Astrocyte (in vitro differentiated cells and primary cell): ENCODE measurements around the gene LYRM4. TPM values are rescaled to one million over a fixed set of nuclear protein-coding genes. Genes with fewer than 3 reads are reported as not detected.
A peak's percentile ranks its signal among the peaks of the same experiment; 100 is the strongest.

ENCODE experiments used
- DNase-seq: peaks from one replicate; pipeline ENCODE4 v3.0.0-alpha.2; 2010; ENCODE audit warnings: low read depth
- FAIRE-seq: peaks from 2 replicates; lab custom pipeline; 2011; peaks lifted over from hg19 to GRCh38; lab: Jason Lieb, UNC
- H2AFZ ChIP-seq: 2 replicates; pipeline ENCODE4 v1.6.0; 2012; ENCODE audit warnings: low read depth, low read length, inconsistent platforms
- H3K27ac ChIP-seq: 2 replicates; pipeline ENCODE4 v1.5.1; 2011; ENCODE audit warnings: low read depth, low read length, inconsistent platforms
- H3K27me3 ChIP-seq: 2 replicates; pipeline ENCODE4 v1.6.0; 2011; ENCODE audit warnings: low read length, inconsistent platforms; ENCODE audit not compliant: insufficient read depth
- H3K36me3 ChIP-seq: 2 replicates; pipeline ENCODE4 v1.5.1; 2011; ENCODE audit warnings: low read length, inconsistent platforms; ENCODE audit not compliant: insufficient read depth
- H3K4me1 ChIP-seq: 2 replicates; pipeline ENCODE4 v1.5.1; 2011; ENCODE audit warnings: low read length, inconsistent platforms; ENCODE audit not compliant: insufficient read depth
- H3K4me2 ChIP-seq: 2 replicates; pipeline ENCODE4 v1.6.0; 2012; ENCODE audit warnings: low read length, inconsistent platforms
- H3K4me3 ChIP-seq: 2 replicates; pipeline ENCODE4 v1.5.1; 2011; ENCODE audit warnings: low read depth, mild to moderate bottlenecking, low read length, inconsistent platforms; ENCODE audit not compliant: insufficient read depth
- H3K79me2 ChIP-seq: 2 replicates; pipeline ENCODE4 v1.6.0; 2012; ENCODE audit warnings: mild to moderate bottlenecking, low read length, inconsistent platforms; ENCODE audit not compliant: insufficient read depth
- H3K9ac ChIP-seq: 2 replicates; pipeline ENCODE4 v1.6.0; 2012; ENCODE audit warnings: mild to moderate bottlenecking, low read length, inconsistent platforms
- H3K9me3 ChIP-seq: 2 replicates; pipeline ENCODE4 v1.5.1; 2012; ENCODE audit warnings: low read depth, mild to moderate bottlenecking, low read length, inconsistent platforms; ENCODE audit not compliant: insufficient read depth
- H4K20me1 ChIP-seq: 2 replicates; pipeline ENCODE4 v1.6.0; 2012; ENCODE audit warnings: low read length, inconsistent platforms; ENCODE audit not compliant: insufficient read depth
- H3K27ac Mint-ChIP-seq: one replicate; pipeline ENCODE4 v1.8.0; 2021; ENCODE audit warnings: mild to moderate bottlenecking, mixed read lengths; ENCODE audit not compliant: unreplicated experiment
- H3K27me3 Mint-ChIP-seq: one replicate; pipeline ENCODE4 v1.8.0; 2021; ENCODE audit warnings: low read depth, mixed read lengths; ENCODE audit not compliant: unreplicated experiment
- H3K36me3 Mint-ChIP-seq: one replicate; pipeline ENCODE4 v1.8.0; 2021; ENCODE audit warnings: low read depth, mixed read lengths; ENCODE audit not compliant: unreplicated experiment
- H3K4me1 Mint-ChIP-seq: one replicate; pipeline ENCODE4 v1.8.0; 2021; ENCODE audit warnings: low read depth, mixed read lengths; ENCODE audit not compliant: unreplicated experiment
- H3K4me3 Mint-ChIP-seq: one replicate; pipeline ENCODE4 v1.8.0; 2021; ENCODE audit warnings: mild to moderate bottlenecking, moderate library complexity, mixed read lengths; ENCODE audit not compliant: unreplicated experiment
- H3K9me3 Mint-ChIP-seq: one replicate; pipeline ENCODE4 v1.8.0; 2021; ENCODE audit warnings: mild to moderate bottlenecking, mixed read lengths; ENCODE audit not compliant: unreplicated experiment
- CTCF ChIP-seq: IDR thresholded peaks from 2 replicates; pipeline ENCODE4 v1.5.1; 2011; ENCODE audit warnings: low read depth, mild to moderate bottlenecking, inconsistent platforms, low read length, moderate library complexity; ENCODE audit not compliant: insufficient read depth
- EZH2 ChIP-seq: IDR thresholded peaks from 2 replicates; pipeline ENCODE4 v1.6.1; 2012; ENCODE audit warnings: mild to moderate bottlenecking, low read length, inconsistent platforms; ENCODE audit not compliant: insufficient read depth
- total RNA-seq: library from RNA; stranded (reverse); gene quantifications from 2 replicates; pipeline ENCODE4 v1.2.1, GENCODE V29; 2021

LYRM4 gene
- total RNA-seq, 1 donor from 2014 or later, result 39.1 TPM

GRCh38 chr6:5261545-5262109 lies 877 bp upstream of the LYRM4 start:
- peaks cover 66% of the 10 kb centered on the region for H3K79me2 ChIP-seq
- peak overlapping the region; percentile 93 for H3K9ac ChIP-seq
- peak overlapping the region; percentile 97 for H2AFZ ChIP-seq
- no peak for DNase-seq
- H3K4me3 ChIP-seq, result peak overlapping the region; percentile 95
- H3K27me3 ChIP-seq, result no peaks in the 10 kb centered on the region
- peak overlapping the region; percentile 97 for H3K4me2 ChIP-seq
- H3K36me3 Mint-ChIP-seq, result peaks cover 12% of the 10 kb centered on the region
- peaks cover 9% of the 10 kb centered on the region for H3K4me1 Mint-ChIP-seq
- TF ChIP-seq CTCF, result no peak
- no peak for TF ChIP-seq EZH2
- H3K36me3 ChIP-seq, result no peaks in the 10 kb centered on the region
- H3K27ac Mint-ChIP-seq, result peak overlapping the region; percentile 100
- H4K20me1 ChIP-seq, result no peaks in the 10 kb centered on the region
- no peaks in the 10 kb centered on the region for H3K9me3 ChIP-seq
- FAIRE-seq, result no peak
- H3K4me3 Mint-ChIP-seq, result peak overlapping the region; percentile 100
- peaks cover 7% of the 10 kb centered on the region for H3K4me1 ChIP-seq
- H3K9me3 Mint-ChIP-seq, result no peaks in the 10 kb centered on the region
- H3K27me3 Mint-ChIP-seq, result no peaks in the 10 kb centered on the region
- peak overlapping the region; percentile 99 for H3K27ac ChIP-seq

- Histone ChIP-seq H3K4me1 (peaks cover 7% of the 10 kb centered on the region), H3K27ac (peak overlapping the region; percentile 60), H3K4me2 (peak overlapping the region; percentile 97), H3K79me2 (peaks cover 53% of the 10 kb centered on the region), H2AFZ (peak overlapping the region; percentile 73), H3K36me3 (no peaks in the 10 kb centered on the region), H3K9ac (peak overlapping the region; percentile 93), H3K9me3 (no peaks in the 10 kb centered on the region), H3K27me3 (no peaks in the 10 kb centered on the region), H4K20me1 (no peaks in the 10 kb centered on the region), H3K4me3 (peak overlapping the region; percentile 95)
- no peaks in the 10 kb centered on the region for H3K9me3 Mint-ChIP-seq
- peak overlapping the region; percentile 92 for H3K27ac Mint-ChIP-seq
- TF ChIP-seq CTCF, result no peak
- TF ChIP-seq EZH2, result no peak
- peaks cover 10% of the 10 kb centered on the region for H3K36me3 Mint-ChIP-seq
- H3K27me3 Mint-ChIP-seq, result no peaks in the 10 kb centered on the region
- no peak for FAIRE-seq
- H3K4me3 Mint-ChIP-seq, result peak overlapping the region; percentile 95
- peak; percentile 41 for DNase-seq
- H3K4me1 Mint-ChIP-seq, result peaks cover 9% of the 10 kb centered on the region
These were observed 584 bp downstream of the LYRM4 start for GRCh38 chr6:5260111-5260620.

GRCh38 chr6:5259428-5259827 lies 1.3 kb downstream of the LYRM4 start:
- Histone ChIP-seq H3K4me2 (peak overlapping the region; percentile 97), H4K20me1 (no peaks in the 10 kb centered on the region), H3K9me3 (no peaks in the 10 kb centered on the region), H3K27ac (no peak overlapping the region), H3K4me1 (peaks cover 7% of the 10 kb centered on the region), H3K79me2 (peaks cover 54% of the 10 kb centered on the region), H3K4me3 (peak overlapping the region; percentile 95), H3K9ac (peak overlapping the region; percentile 93), H3K27me3 (no peaks in the 10 kb centered on the region), H3K36me3 (no peaks in the 10 kb centered on the region), H2AFZ (no peak overlapping the region)
- Mint-ChIP-seq H3K27me3 (no peaks in the 10 kb centered on the region), H3K4me1 (peaks cover 9% of the 10 kb centered on the region), H3K36me3 (peaks cover 10% of the 10 kb centered on the region), H3K27ac (peak overlapping the region; percentile 73), H3K4me3 (peak overlapping the region; percentile 95), H3K9me3 (no peaks in the 10 kb centered on the region)
- FAIRE-seq, result no peak
- TF ChIP-seq CTCF, result no peak
- no peak for TF ChIP-seq EZH2
- no peak for DNase-seq
